Activated naive CD4-positive, alpha-beta T cell treated with anti-CD3 and anti-CD28 coated beads, Interleukin-2, amount 50 U/mL, for 24 hours (primary cell): ENCODE data around the gene LRTM2.

Experiments
- H3K27ac Mint-ChIP-seq: one replicate; pipeline ENCODE4 v1.8.0; 2021; ENCODE audit warnings: mild to moderate bottlenecking, mixed read lengths
- H3K27me3 Mint-ChIP-seq: one replicate; pipeline ENCODE4 v1.8.0; 2021; ENCODE audit warnings: mixed read lengths
- H3K36me3 Mint-ChIP-seq: one replicate; pipeline ENCODE4 v1.8.0; 2021; ENCODE audit warnings: mixed read lengths
- H3K4me1 Mint-ChIP-seq: one replicate; pipeline ENCODE4 v1.8.0; 2021; ENCODE audit warnings: mixed read lengths
- H3K4me3 Mint-ChIP-seq: one replicate; pipeline ENCODE4 v1.8.0; 2021; ENCODE audit warnings: mild to moderate bottlenecking, mixed read lengths
- H3K9me3 Mint-ChIP-seq: one replicate; pipeline ENCODE4 v1.8.0; 2021; ENCODE audit warnings: mixed read lengths

The LRTM2 gene

GRCh38 chr12:1872001-1872400, 51.6 kb downstream of the LRTM2 start:
- Mint-ChIP-seq H3K4me1 (no peaks in the 10 kb centered on the region), H3K9me3 (no peaks in the 10 kb centered on the region), H3K36me3 (peaks cover 2% of the 10 kb centered on the region), H3K4me3 (no peak overlapping the region), H3K27me3 (peaks cover 10% of the 10 kb centered on the region), H3K27ac (no peak overlapping the region)

- H3K9me3 Mint-ChIP-seq, result no peaks in the 10 kb centered on the region
- H3K27me3 Mint-ChIP-seq, result peaks cover 10% of the 10 kb centered on the region
- no peaks in the 10 kb centered on the region for H3K4me1 Mint-ChIP-seq
- H3K36me3 Mint-ChIP-seq, result peaks cover 2% of the 10 kb centered on the region
- H3K4me3 Mint-ChIP-seq, result no peak overlapping the region
- H3K27ac Mint-ChIP-seq, result no peak overlapping the region
Measured at GRCh38 chr12:1872448-1872847, 52.1 kb downstream of the LRTM2 start.

GRCh38 chr12:1873531-1874510, 53.5 kb downstream of the LRTM2 start:
- no peaks in the 10 kb centered on the region for H3K4me1 Mint-ChIP-seq
- H3K4me3 Mint-ChIP-seq, result no peak overlapping the region
- no peaks in the 10 kb centered on the region for H3K36me3 Mint-ChIP-seq
- no peak overlapping the region for H3K27ac Mint-ChIP-seq
- no peaks in the 10 kb centered on the region for H3K9me3 Mint-ChIP-seq
- H3K27me3 Mint-ChIP-seq, result peaks cover 5% of the 10 kb centered on the region

DNA sequence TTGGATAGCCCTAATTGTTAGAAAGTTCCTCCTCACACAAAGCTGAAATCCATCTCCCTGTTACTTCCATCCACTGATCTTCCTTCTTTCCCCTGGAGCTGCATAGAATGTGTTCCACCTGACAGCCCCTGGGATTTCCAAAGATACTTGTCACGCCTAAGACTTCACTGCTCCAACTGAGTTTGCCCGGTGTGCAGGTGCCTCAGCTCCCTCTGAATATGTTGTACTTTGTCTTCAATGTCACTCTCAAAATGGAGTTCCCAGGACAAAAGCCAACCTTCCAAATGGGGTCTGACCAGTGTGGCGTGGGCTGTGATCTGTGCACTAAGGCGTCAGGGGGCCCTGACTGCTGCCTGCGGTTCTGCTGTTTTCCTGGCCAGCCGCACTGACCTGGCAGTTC, 55.2 kb downstream of the LRTM2 start:
- no peaks in the 10 kb centered on the region for H3K9me3 Mint-ChIP-seq
- no peaks in the 10 kb centered on the region for H3K27me3 Mint-ChIP-seq
- H3K4me3 Mint-ChIP-seq, result no peak overlapping the region

GRCh38 chr12:1876086-1876485, 55.7 kb downstream of the LRTM2 start:
- H3K4me3 Mint-ChIP-seq, result no peak overlapping the region
- no peaks in the 10 kb centered on the region for H3K4me1 Mint-ChIP-seq
- no peak overlapping the region for H3K27ac Mint-ChIP-seq
- no peaks in the 10 kb centered on the region for H3K27me3 Mint-ChIP-seq
- no peaks in the 10 kb centered on the region for H3K9me3 Mint-ChIP-seq
- H3K36me3 Mint-ChIP-seq, result no peaks in the 10 kb centered on the region

More for the DNA sequence above, 55.2 kb downstream of the LRTM2 start:
- Mint-ChIP-seq H3K36me3 (no peaks in the 10 kb centered on the region), H3K4me1 (no peaks in the 10 kb centered on the region), H3K27ac (no peak overlapping the region)

- Mint-ChIP-seq H3K9me3 (no peaks in the 10 kb centered on the region), H3K27ac (no peak overlapping the region), H3K4me3 (no peak overlapping the region), H3K4me1 (no peaks in the 10 kb centered on the region), H3K36me3 (no peaks in the 10 kb centered on the region), H3K27me3 (no peaks in the 10 kb centered on the region)
Measured at GRCh38 chr12:1877169-1877878, 57.0 kb downstream of the LRTM2 start.

GRCh38 chr12:1878214-1878613, 57.8 kb downstream of the LRTM2 start:
- no peaks in the 10 kb centered on the region for H3K27me3 Mint-ChIP-seq
- no peak overlapping the region for H3K4me3 Mint-ChIP-seq
- H3K27ac Mint-ChIP-seq, result no peak overlapping the region
- H3K36me3 Mint-ChIP-seq, result no peaks in the 10 kb centered on the region
- H3K4me1 Mint-ChIP-seq, result no peaks in the 10 kb centered on the region
- H3K9me3 Mint-ChIP-seq, result no peaks in the 10 kb centered on the region

DNA sequence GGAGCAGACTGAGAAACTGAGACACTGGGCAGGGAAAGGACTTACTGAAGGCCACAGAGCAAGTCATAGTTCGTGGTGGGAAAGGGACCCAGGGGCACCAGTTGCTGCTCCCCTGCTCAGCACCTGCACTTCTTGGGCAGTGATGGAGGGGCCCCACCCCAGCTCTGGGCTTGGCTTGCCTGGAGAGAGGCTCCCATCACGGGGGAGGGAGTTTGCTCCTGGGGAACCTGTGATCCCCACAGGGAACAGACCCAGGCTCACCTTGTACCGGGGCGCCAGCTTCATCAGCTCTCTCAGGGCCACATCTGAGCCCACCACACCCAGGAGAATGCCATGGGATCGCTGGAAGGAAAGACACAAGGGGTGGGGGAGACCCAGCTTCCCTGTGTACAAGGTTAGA, 58.3 kb downstream of the LRTM2 start:
- no peak overlapping the region for H3K27ac Mint-ChIP-seq
- H3K36me3 Mint-ChIP-seq, result no peaks in the 10 kb centered on the region
- H3K9me3 Mint-ChIP-seq, result no peaks in the 10 kb centered on the region
- H3K27me3 Mint-ChIP-seq, result no peaks in the 10 kb centered on the region
- H3K4me3 Mint-ChIP-seq, result no peak overlapping the region
- no peaks in the 10 kb centered on the region for H3K4me1 Mint-ChIP-seq

DNA sequence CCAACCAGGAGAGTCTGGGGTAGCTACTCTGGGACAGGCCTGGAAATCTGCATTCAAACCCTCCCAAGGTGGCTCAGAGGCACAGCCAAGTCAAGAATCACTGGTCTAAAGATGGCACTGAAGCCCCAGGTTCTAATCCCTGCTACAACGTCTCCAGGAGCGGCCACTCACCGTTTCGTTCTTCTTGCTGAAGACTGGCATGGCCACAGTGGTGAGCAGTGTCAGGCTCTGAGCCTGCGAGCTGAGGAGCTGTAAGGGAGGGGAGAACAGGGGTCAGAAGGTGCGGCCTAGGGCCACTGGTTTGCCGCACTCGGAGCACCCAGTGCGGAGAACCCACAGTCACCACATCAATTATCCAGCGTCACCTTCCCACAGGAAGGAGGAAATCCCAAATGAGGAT, 59.3 kb downstream of the LRTM2 start:
- Mint-ChIP-seq H3K36me3 (no peaks in the 10 kb centered on the region), H3K27ac (no peak overlapping the region), H3K4me3 (no peak overlapping the region), H3K9me3 (no peaks in the 10 kb centered on the region), H3K27me3 (no peaks in the 10 kb centered on the region), H3K4me1 (no peaks in the 10 kb centered on the region)

DNA sequence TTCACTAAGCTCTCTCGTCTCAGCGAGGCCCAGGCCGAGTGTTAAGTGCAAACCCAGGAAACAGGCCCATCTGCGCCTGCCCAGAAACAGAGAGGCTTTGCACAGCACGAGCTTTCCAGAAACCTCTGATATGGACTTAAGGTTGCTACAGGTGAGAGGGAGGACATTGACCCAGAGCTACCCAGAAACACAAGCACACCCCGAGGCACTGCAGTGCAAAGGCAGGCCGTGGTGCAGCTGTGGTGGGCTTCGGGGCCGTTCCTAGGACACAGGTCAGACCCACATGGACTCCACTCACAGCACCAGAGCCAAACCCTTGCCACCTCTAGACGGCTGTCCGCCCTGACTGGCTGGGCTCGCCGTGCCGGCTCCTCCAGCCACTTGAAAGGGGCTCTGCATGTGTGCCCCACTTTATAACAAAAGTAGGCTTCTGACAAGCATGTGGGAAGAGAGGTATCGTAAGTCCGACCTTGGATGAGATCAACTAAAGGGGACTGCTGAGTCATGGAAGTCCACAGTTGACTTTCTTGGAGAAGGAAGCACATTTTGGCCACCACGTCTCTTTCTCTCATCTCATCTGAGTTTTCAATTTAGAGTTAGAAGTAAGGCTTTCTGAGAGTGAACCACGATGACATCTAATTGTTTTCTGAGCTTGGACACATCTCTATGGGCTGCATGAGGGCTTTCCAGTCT, 59.9 kb downstream of the LRTM2 start:
- Mint-ChIP-seq H3K4me1 (no peaks in the 10 kb centered on the region), H3K27ac (no peak overlapping the region), H3K4me3 (no peak overlapping the region), H3K9me3 (no peaks in the 10 kb centered on the region), H3K36me3 (no peaks in the 10 kb centered on the region), H3K27me3 (no peaks in the 10 kb centered on the region)

- Mint-ChIP-seq H3K27me3 (no peaks in the 10 kb centered on the region), H3K27ac (no peak overlapping the region), H3K4me3 (no peak overlapping the region), H3K36me3 (no peaks in the 10 kb centered on the region), H3K4me1 (no peaks in the 10 kb centered on the region), H3K9me3 (no peaks in the 10 kb centered on the region)
Measured at GRCh38 chr12:1880876-1881275, 60.5 kb downstream of the LRTM2 start.

DNA sequence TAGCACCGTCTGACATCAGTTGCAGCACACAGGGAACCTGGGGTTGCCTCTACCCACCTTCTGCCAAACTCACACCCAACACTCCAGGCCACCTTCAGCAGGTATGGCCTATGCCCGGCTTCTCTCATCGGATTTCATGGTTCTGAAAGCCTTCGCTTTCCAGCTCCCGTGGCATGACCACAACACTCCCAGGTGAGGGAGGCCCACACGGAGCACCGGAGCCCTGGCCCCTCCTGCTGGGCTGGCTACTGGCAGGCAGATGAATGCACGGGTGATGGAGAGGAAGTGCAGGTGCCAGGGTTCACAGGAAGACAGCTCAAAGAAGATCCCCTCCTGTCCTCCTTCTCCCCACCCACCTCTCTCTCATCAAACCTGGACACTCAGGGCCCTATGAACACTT, 60.9 kb downstream of the LRTM2 start:
- H3K27ac Mint-ChIP-seq, result no peak overlapping the region
- no peak overlapping the region for H3K4me3 Mint-ChIP-seq
- no peaks in the 10 kb centered on the region for H3K36me3 Mint-ChIP-seq
- H3K9me3 Mint-ChIP-seq, result no peaks in the 10 kb centered on the region
- no peaks in the 10 kb centered on the region for H3K27me3 Mint-ChIP-seq
- no peaks in the 10 kb centered on the region for H3K4me1 Mint-ChIP-seq

GRCh38 chr12:1881936-1882335, 61.6 kb downstream of the LRTM2 start:
- Mint-ChIP-seq H3K36me3 (no peaks in the 10 kb centered on the region), H3K4me3 (no peak overlapping the region), H3K27ac (no peak overlapping the region), H3K9me3 (no peaks in the 10 kb centered on the region), H3K27me3 (no peaks in the 10 kb centered on the region), H3K4me1 (no peaks in the 10 kb centered on the region)

DNA sequence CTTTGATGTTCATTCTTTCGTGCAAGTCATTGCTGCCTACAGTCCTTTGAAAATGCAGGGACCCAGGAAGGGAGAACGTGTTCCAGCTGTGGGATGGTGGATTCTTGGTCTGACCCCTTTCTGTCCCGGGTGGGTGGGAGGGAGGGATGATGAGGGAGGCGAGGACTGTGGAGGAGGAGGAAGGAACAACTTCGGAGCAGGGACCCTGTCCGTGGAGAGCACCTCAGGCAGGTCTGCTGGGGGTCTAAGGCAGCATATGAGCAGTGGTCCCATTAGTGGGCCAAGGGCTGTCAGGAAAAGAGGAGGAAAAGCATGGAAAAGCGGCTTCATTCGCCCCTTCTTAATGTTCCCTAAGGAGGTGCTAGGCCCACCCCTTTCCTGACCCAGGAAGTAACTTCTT, 62.0 kb downstream of the LRTM2 start:
- peaks cover under 1% of the 10 kb centered on the region for H3K27me3 Mint-ChIP-seq
- H3K27ac Mint-ChIP-seq, result no peak overlapping the region
- H3K9me3 Mint-ChIP-seq, result no peaks in the 10 kb centered on the region
- no peak overlapping the region for H3K4me3 Mint-ChIP-seq
- no peaks in the 10 kb centered on the region for H3K36me3 Mint-ChIP-seq
- no peaks in the 10 kb centered on the region for H3K4me1 Mint-ChIP-seq

DNA sequence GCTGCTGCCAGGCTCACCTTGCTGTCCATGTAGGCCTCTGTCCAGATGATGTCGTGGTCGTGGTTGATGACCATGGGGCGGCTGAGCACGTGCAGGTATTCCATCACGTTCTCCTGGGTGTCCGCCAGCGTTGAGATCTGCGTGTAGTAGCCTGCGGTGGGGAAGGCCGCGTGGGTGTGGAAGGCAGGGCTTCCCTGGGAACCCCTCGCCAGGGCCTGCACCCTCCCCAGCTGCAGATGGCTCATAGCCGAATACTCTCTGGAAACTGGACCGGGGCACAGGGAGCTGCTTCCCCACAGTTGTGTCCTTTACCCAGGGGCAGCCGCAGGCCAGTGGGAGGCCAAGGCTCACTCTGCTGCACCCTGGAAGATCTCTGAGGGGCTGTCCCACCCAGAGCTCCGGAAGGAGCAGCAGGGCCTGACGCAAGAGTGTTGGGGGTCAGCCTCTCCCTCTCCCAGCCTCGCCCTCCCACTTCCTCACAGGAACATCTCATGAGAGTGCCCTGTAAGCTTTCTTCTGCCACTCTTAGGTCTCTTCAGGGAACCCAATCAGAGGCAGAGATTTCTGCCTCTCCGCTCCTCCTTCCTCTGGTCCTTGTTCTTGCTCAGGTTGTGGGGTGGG, 62.6 kb downstream of the LRTM2 start:
- Mint-ChIP-seq H3K36me3 (no peaks in the 10 kb centered on the region), H3K27me3 (peaks cover 4% of the 10 kb centered on the region), H3K4me1 (no peaks in the 10 kb centered on the region)

More for the DNA sequence above, 62.6 kb downstream of the LRTM2 start:
- Mint-ChIP-seq H3K4me3 (no peak overlapping the region), H3K9me3 (no peaks in the 10 kb centered on the region), H3K27ac (no peak overlapping the region)
